Measurements from ENCODE around the gene DDX6.
"Not testable (repeated sequence)": the region's sequence is repeated elsewhere in the genome, so short reads cannot be mapped to it uniquely, and the experiment has no call there.

- TF ChIP-seq POLR2A (IDR thresholded peaks at IDR 0.05; ENCODE audit: low read depth); POLR2AphosphoS5 (IDR thresholded peaks at IDR 0.05); EP300 (IDR thresholded peaks at IDR 0.05): not testable (repeated sequence)
- TF ChIP-seq, protein P1, sequence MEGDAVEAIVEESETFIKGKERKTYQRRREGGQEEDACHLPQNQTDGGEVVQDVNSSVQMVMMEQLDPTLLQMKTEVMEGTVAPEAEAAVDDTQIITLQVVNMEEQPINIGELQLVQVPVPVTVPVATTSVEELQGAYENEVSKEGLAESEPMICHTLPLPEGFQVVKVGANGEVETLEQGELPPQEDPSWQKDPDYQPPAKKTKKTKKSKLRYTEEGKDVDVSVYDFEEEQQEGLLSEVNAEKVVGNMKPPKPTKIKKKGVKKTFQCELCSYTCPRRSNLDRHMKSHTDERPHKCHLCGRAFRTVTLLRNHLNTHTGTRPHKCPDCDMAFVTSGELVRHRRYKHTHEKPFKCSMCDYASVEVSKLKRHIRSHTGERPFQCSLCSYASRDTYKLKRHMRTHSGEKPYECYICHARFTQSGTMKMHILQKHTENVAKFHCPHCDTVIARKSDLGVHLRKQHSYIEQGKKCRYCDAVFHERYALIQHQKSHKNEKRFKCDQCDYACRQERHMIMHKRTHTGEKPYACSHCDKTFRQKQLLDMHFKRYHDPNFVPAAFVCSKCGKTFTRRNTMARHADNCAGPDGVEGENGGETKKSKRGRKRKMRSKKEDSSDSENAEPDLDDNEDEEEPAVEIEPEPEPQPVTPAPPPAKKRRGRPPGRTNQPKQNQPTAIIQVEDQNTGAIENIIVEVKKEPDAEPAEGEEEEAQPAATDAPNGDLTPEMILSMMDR (IDR thresholded peaks at IDR 0.05): not testable (repeated sequence)
Observed at GRCh38 chr11:118820025-118820379, 29.0 kb upstream of the DDX6 start.

Measured in esophagus muscularis mucosa (tissue), 4 donors.